Mesothelial cell of epicardium (in vitro differentiated cells): ENCODE data around the gene ENPP6. TPM values are rescaled to one million over a fixed set of nuclear protein-coding genes. Genes with fewer than 3 reads are reported as not detected.
"Not testable (repeated sequence)": the region's sequence is repeated elsewhere in the genome, so short reads cannot be mapped to it uniquely, and the experiment has no call there.

Experiments
- DNase-seq, 2 experiments: peaks; one replicate each; pipeline ENCODE4 v3.0.0; 2021; ENCODE audit warnings: low spot score in 2 of 2; ENCODE audit not compliant: unreplicated experiment in 2 of 2
- H3K27ac Mint-ChIP-seq: 2 replicates; pipeline ENCODE4 v1.8.0; 2021; ENCODE audit warnings: mixed read lengths
- H3K27me3 Mint-ChIP-seq: 2 replicates; pipeline ENCODE4 v1.8.0; 2021; ENCODE audit warnings: low read depth, mixed read lengths
- H3K36me3 Mint-ChIP-seq: 2 replicates; pipeline ENCODE4 v1.8.0; 2021; ENCODE audit warnings: mixed read lengths
- H3K4me1 Mint-ChIP-seq: 2 replicates; pipeline ENCODE4 v1.8.0; 2021; ENCODE audit warnings: mixed read lengths
- H3K4me3 Mint-ChIP-seq: 2 replicates; pipeline ENCODE4 v1.8.0; 2021; ENCODE audit warnings: mild to moderate bottlenecking, moderate library complexity, mixed read lengths
- H3K9me3 Mint-ChIP-seq: 2 replicates; pipeline ENCODE4 v1.8.0; 2021; ENCODE audit warnings: mixed read lengths
- total RNA-seq: library from RNA; stranded (reverse); gene quantifications from 3 replicates; pipeline ENCODE4 v1.2.1, GENCODE V29; 2021
- TF ChIP-seq, protein P1 (sequence below): fragments of 200-600 bp; sonication (generic); IDR thresholded peaks from one replicate; pipeline ENCODE4 v1.5.0; 2021; ENCODE audit warnings: antibody characterized with exemption; ENCODE audit not compliant: unreplicated experiment

ENPP6 gene
- total RNA-seq, 1 donor from 2014 or later, result 0.11 TPM

DNA sequence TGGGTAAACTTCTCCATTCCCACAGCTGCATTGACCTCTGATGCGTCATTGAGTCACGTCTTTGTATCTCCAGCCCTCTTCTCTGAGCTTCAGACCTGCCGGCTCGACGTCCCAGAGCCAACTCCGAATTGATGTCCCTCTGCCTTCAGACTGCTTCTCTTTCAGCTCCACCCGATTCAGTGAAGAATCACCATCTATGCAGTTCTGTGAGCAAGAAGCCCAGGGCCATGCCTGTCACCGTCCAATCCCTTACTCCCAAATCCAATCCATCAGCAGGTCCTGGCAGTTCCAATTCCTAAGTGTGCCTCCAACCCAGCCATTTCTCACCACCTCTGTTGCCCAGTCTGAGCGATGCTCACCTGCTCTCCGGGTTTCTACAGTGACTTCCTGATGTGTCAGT is 70.7 kb downstream of the ENPP6 start:
- Mint-ChIP-seq H3K27me3 (no peaks in the 10 kb centered on the region), H3K36me3 (no peaks in the 10 kb centered on the region), H3K9me3 (no peaks in the 10 kb centered on the region), H3K27ac (no peak overlapping the region), H3K4me1 (peaks cover 27% of the 10 kb centered on the region), H3K4me3 (no peak overlapping the region)
- TF ChIP-seq, protein P1, sequence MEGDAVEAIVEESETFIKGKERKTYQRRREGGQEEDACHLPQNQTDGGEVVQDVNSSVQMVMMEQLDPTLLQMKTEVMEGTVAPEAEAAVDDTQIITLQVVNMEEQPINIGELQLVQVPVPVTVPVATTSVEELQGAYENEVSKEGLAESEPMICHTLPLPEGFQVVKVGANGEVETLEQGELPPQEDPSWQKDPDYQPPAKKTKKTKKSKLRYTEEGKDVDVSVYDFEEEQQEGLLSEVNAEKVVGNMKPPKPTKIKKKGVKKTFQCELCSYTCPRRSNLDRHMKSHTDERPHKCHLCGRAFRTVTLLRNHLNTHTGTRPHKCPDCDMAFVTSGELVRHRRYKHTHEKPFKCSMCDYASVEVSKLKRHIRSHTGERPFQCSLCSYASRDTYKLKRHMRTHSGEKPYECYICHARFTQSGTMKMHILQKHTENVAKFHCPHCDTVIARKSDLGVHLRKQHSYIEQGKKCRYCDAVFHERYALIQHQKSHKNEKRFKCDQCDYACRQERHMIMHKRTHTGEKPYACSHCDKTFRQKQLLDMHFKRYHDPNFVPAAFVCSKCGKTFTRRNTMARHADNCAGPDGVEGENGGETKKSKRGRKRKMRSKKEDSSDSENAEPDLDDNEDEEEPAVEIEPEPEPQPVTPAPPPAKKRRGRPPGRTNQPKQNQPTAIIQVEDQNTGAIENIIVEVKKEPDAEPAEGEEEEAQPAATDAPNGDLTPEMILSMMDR, result no peak
- DNase-seq, result no peak

DNA sequence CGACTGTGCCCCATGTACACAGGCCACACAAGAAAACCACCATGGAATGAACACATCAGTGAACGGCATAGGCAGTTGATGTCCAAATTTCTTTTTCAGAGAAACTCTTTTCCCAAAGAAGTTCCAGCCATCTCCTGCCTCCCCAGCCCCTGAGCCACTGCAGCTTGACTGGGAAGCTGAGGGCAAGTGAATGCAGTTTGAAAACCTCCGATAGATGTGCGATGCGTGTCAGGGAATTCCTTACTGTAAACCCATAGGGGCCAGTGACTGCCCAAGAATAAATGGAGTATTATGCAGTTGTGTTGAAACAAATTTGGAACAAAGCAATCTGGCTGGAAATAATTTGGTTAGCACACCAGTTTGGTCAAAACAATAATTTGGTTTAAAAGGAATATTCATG is 72.1 kb downstream of the ENPP6 start:
- no peak overlapping the region for H3K27ac Mint-ChIP-seq
- TF ChIP-seq, protein P1, result no peak
- no peaks in the 10 kb centered on the region for H3K36me3 Mint-ChIP-seq
- H3K4me3 Mint-ChIP-seq, result no peak overlapping the region
- no peak for DNase-seq
- H3K9me3 Mint-ChIP-seq, result no peaks in the 10 kb centered on the region
- H3K4me1 Mint-ChIP-seq, result peaks cover 26% of the 10 kb centered on the region
- H3K27me3 Mint-ChIP-seq, result no peaks in the 10 kb centered on the region

DNA sequence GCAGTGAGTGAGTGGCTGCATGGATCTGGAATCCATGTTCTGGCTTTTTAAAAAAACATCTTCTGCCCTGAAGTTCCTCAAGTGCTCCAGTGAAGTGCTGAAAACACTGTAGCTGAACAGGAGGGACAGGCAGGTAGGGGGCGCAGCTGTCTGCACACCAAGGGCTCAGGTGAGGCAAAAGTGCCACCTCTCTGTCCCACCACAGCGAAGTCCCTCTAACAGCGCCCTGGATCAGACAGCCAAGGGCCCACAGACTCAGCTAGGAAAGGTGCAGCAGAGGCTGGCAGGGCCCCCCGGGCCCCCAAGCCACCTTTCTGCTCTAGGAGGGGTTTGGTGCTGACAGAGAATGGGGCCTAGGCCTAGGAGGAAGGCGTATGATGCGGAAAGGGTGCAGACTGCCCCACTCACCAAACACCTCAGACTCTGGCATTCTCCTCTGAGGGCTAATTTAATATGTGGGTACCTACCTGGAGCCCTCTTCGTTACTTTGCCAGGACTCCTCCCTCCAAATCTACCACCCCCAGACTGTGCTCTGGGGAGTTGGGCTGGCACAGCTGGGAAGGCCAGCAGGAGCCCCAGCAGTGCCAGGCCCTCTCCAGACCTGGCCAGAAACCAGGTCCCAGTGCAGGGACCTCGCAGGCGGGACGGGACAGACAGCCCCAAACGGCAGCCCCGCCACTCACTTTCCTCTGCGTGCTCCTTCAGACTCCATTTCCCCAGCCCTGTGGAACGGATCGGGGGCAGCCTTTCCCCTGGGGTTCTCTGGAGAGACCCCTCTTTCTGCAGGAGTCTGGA is 73.7 kb downstream of the ENPP6 start:
- no peak overlapping the region for H3K27ac Mint-ChIP-seq
- no peak overlapping the region for H3K4me3 Mint-ChIP-seq
- TF ChIP-seq, protein P1, result no peak
- DNase-seq, result no peak
- peaks cover 11% of the 10 kb centered on the region for H3K4me1 Mint-ChIP-seq
- H3K9me3 Mint-ChIP-seq, result peaks cover 2% of the 10 kb centered on the region
- peaks cover under 1% of the 10 kb centered on the region for H3K36me3 Mint-ChIP-seq
- H3K27me3 Mint-ChIP-seq, result no peaks in the 10 kb centered on the region

DNA sequence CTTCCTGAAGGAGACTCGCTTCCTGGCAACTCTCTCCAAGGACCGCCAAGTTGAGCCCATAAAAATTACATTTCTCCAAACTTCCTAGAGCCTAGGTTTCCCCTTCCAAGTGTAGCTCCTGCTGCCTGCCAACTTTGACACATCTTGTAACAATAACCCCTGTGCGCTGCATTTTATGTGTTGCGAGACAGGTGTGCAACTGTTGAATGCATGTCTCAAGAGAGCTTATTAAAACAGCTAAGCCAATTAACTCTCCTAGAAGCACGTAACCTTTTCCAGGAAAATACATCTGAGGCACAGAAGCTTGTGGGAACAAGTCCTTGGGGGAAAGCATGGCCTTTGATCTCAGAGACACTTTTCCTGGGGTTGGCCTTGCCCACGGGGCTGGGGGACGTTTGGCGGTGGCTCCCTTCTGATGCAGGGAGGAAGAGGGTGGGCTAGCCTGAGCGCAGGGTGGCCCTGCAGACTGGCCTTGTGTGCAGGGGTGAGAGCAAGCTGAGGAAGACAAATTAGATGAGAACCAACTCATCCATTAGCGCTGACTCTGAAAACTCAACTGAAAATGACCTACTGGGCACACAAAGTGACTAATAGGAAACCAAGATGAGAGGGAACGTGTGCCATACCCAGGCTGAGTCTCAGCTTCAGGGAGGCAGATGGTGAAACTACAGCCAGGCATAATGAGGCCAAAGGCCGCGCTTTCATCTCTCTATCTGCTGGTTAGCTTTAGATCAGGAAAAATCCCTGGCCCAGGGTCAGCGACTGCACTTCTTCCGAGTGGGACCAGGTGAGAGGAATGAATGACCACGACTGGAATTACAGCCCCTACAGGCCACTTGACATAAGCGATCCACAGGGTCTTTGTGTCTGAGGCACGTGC is 75.3 kb downstream of the ENPP6 start:
- Mint-ChIP-seq H3K27me3 (no peaks in the 10 kb centered on the region), H3K36me3 (peaks cover 5% of the 10 kb centered on the region), H3K27ac (no peak overlapping the region), H3K4me3 (no peak overlapping the region), H3K9me3 (peaks cover 14% of the 10 kb centered on the region), H3K4me1 (no peaks in the 10 kb centered on the region)
- no peak for DNase-seq
- TF ChIP-seq, protein P1, result no peak

DNA sequence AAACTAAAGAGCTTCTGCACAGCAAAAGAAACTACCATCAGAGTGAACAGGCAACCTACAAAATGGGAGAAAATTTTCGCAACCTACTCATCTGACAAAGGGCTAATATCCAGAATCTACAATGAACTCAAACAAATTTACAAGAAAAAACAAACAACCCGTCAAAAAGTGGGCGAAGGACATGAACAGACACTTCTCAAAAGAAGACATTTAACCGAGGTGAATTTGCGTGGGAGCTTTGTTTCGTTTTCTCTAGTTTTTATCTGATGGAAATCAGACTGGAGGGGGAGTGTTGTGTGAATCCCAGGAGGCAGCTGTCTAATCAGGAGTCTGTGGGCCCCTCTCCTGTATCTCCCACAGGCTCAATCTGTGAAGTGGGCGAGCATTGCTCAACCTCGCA is 76.8 kb downstream of the ENPP6 start:
- Mint-ChIP-seq H3K36me3 (peaks cover 13% of the 10 kb centered on the region), H3K9me3 (peaks cover 26% of the 10 kb centered on the region)
- H3K4me3 Mint-ChIP-seq, DNase-seq, H3K27me3 Mint-ChIP-seq, H3K4me1 Mint-ChIP-seq, H3K27ac Mint-ChIP-seq: not testable (repeated sequence)

DNA sequence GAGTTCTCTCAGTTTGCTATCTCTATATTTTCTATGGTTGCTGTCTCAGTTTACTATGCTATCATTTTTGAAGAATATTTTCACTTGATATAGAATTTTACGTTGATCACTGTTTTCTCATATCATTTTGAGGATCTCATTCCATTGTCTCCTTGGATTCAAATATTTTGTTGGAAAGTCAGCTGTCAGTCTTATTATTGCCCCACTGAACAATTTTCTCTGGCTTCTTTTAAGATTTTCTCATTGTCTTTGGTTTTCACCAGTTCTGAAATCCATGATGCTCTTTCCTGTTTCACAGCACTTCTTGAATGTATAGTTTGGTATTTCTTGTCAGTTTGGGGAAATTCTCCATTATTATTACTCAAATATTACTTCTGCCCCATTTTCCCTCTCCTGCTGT is 81.1 kb downstream of the ENPP6 start:
- Mint-ChIP-seq H3K9me3 (peaks cover 37% of the 10 kb centered on the region), H3K36me3 (peaks cover 13% of the 10 kb centered on the region), H3K4me1 (no peaks in the 10 kb centered on the region), H3K27me3 (no peaks in the 10 kb centered on the region), H3K27ac (no peak overlapping the region), H3K4me3 (no peak overlapping the region)
- TF ChIP-seq, protein P1, result no peak
- no peak for DNase-seq
